Erythroblast (primary cell): Measurements from ENCODE around the gene SPINDOC.

Experiments
- GATA1 ChIP-seq: IDR thresholded peaks from 2 replicates; pipeline ENCODE4 v1.6.1; 2011; ENCODE audit warnings: low read depth, mild to moderate bottlenecking, control low read depth, low read length, moderate library complexity
- POLR2A ChIP-seq: IDR thresholded peaks from 2 replicates; pipeline ENCODE4 v1.6.1; 2011; ENCODE audit warnings: mild to moderate bottlenecking, low read length

DNA sequence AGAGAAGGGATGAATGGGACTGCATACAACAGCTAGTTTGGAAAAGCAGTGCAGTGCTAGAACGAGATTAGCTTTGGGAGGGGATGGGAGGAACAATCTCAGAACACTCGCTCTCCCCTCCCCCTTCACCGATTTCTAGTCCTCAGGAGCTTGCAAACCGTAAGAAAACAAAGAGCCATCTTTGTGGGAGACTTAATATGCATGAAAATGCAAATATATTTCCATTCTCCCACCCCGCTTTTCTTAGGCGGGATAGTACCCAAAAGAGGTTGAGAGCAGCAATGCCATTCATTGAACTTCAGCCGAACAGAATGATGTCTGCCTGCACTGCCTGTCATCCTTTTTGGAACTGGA, 1.1 kb downstream of the SPINDOC start:
- TF ChIP-seq POLR2A (no peak), GATA1 (no peak)
